WTC11 (cell line): ENCODE results near the gene GPA33. TPM values are rescaled to one million over a fixed set of nuclear protein-coding genes. Genes with fewer than 3 reads are reported as not detected.

ENCODE experiments used
- ATAC-seq: fragments of 200-7000 bp; cut with Tn5 transposase; 2 replicates; pipeline ENCODE4 v1.10.0; 2021; ENCODE audit warnings: mild to moderate bottlenecking, moderate library complexity
- CTCF ChIA-PET: fragments of 300-600 bp; sonication (Branson Sonifier 250); formaldehyde crosslinking; loops from one replicate; lab custom pipeline; 2021; ENCODE audit warnings: antibody characterized with exemption; lab: Charles Lee
- POLR2A ChIA-PET: fragments of 350-600 bp; sonication (Branson Sonifier 250); formaldehyde crosslinking; loops from one replicate; lab custom pipeline; 2021; ENCODE audit warnings: antibody characterized with exemption; lab: Charles Lee
- DNase-seq: peaks from one replicate; pipeline ENCODE4 v3.0.0; 2021; ENCODE audit warnings: low spot score
- H3K27ac Mint-ChIP-seq: 2 replicates; pipeline ENCODE4 v1.8.0; 2021; ENCODE audit warnings: mixed read lengths
- H3K27me3 Mint-ChIP-seq: 2 replicates; pipeline ENCODE4 v1.8.0; 2021; ENCODE audit warnings: low read depth, mild to moderate bottlenecking, moderate library complexity, mixed read lengths
- H3K36me3 Mint-ChIP-seq: 2 replicates; pipeline ENCODE4 v1.8.0; 2021; ENCODE audit warnings: mixed read lengths
- H3K4me1 Mint-ChIP-seq: 2 replicates; pipeline ENCODE4 v1.8.0; 2022; ENCODE audit warnings: mixed read lengths
- H3K4me3 Mint-ChIP-seq: 2 replicates; pipeline ENCODE4 v1.8.0; 2021; ENCODE audit warnings: mild to moderate bottlenecking, moderate library complexity, mixed read lengths
- H3K9me3 Mint-ChIP-seq: 2 replicates; pipeline ENCODE4 v1.8.0; 2021; ENCODE audit warnings: mixed read lengths
- ATF2 ChIP-seq: sonication (generic); formaldehyde crosslinking; IDR thresholded peaks from 2 replicates; pipeline ENCODE4 v1.8.1; 2022; ENCODE audit warnings: low read depth, missing genetic modification reagents, borderline replicate concordance
- ATF3 ChIP-seq: sonication (generic); formaldehyde crosslinking; conservative IDR thresholded peaks from 2 replicates; pipeline ENCODE4 v1.8.1; 2022; ENCODE audit warnings: mild to moderate bottlenecking, missing genetic modification reagents
- GTF2I ChIP-seq: fragments of 250-450 bp; sonication (Bioruptor Pico); conservative IDR thresholded peaks from 2 replicates; pipeline ENCODE4 v1.4.0; 2021; ENCODE audit warnings: mild to moderate bottlenecking
- HMGA2 ChIP-seq: fragments of 250-450 bp; sonication (Bioruptor Pico); IDR thresholded peaks from 2 replicates; pipeline ENCODE4 v1.4.0; 2021; ENCODE audit warnings: mild to moderate bottlenecking, moderate library complexity
- NR2C2 ChIP-seq: sonication (generic); formaldehyde crosslinking; IDR thresholded peaks from 2 replicates; pipeline ENCODE4 v1.8.0; 2022; ENCODE audit warnings: mild to moderate bottlenecking, missing genetic modification reagents
- RELA ChIP-seq: sonication (generic); formaldehyde crosslinking; IDR thresholded peaks from 2 replicates; pipeline ENCODE4 v1.8.1; 2022; ENCODE audit warnings: missing genetic modification reagents, mild to moderate bottlenecking, borderline replicate concordance
- RORB ChIP-seq: fragments of 250-450 bp; sonication (Bioruptor Pico); IDR thresholded peaks from 2 replicates; pipeline ENCODE4 v1.9.0; 2021; ENCODE audit warnings: mild to moderate bottlenecking
- TEAD4 ChIP-seq: sonication (generic); formaldehyde crosslinking; IDR thresholded peaks from 2 replicates; pipeline ENCODE4 v1.8.0; 2022; ENCODE audit warnings: mild to moderate bottlenecking, missing genetic modification reagents
- USF1 ChIP-seq: sonication (generic); formaldehyde crosslinking; IDR thresholded peaks from 2 replicates; pipeline ENCODE4 v1.8.0; 2022; ENCODE audit warnings: mild to moderate bottlenecking, missing genetic modification reagents
- ZBTB21 ChIP-seq: sonication (generic); formaldehyde crosslinking; IDR thresholded peaks from 2 replicates; pipeline ENCODE4 v1.8.1; 2023; ENCODE audit warnings: mild to moderate bottlenecking, missing genetic modification reagents, borderline replicate concordance
- ZNF396 ChIP-seq: fragments of 250-450 bp; sonication (Bioruptor Pico); IDR thresholded peaks from 2 replicates; pipeline ENCODE4 v1.8.0; 2021; ENCODE audit warnings: mild to moderate bottlenecking, moderate library complexity, borderline replicate concordance
- total RNA-seq: library from RNA; stranded (reverse); gene quantifications from 3 replicates; pipeline ENCODE4 v1.2.3, GENCODE V29; 2021
- TF ChIP-seq, protein P1 (sequence below): fragments of 200-600 bp; IDR thresholded peaks from 2 replicates; pipeline ENCODE4 v1.8.0; 2022; ENCODE audit warnings: antibody characterized with exemption
- TF ChIP-seq, protein P2 (sequence below): sonication (generic); formaldehyde crosslinking; IDR thresholded peaks from 2 replicates; pipeline ENCODE4 v1.8.0; 2023; ENCODE audit warnings: mild to moderate bottlenecking, missing genetic modification reagents
- TF ChIP-seq, protein P3 (sequence below): fragments of 250-450 bp; sonication (Bioruptor Pico); IDR thresholded peaks from 2 replicates; pipeline ENCODE4 v2.1.2; 2022; ENCODE audit warnings: mild to moderate bottlenecking, moderate library complexity
- TF ChIP-seq, protein P4 (sequence below): sonication (generic); formaldehyde crosslinking; IDR thresholded peaks from 2 replicates; pipeline ENCODE4 v1.8.0; 2023; ENCODE audit warnings: missing genetic modification reagents
- TF ChIP-seq, protein P5 (sequence below): fragments of 250-450 bp; sonication (Bioruptor Pico); IDR thresholded peaks from 2 replicates; pipeline ENCODE4 v1.9.0; 2021; ENCODE audit warnings: mild to moderate bottlenecking

GPA33 gene
- total RNA-seq, 1 experiment from 2014 or later = 0.63 TPM

DNA sequence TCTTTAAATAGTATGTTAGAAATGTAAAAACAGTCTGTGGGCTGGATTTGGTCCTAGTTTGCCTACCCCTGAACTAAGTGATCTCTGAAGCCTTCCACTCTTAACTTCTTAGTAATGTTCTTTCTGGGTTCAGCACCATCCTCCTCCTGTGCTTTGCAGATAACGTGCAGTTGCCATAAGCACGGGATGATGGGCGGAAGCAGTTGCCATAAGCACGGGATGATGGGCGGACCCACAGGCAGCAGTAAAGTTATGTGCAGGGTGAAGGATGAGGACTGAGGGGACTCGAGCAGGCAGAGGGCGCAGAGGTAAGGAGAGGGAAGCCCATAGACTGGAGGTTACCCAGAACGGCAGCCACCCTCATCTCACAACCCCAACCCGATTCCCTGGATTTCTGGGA lies 25.6 kb downstream of the GPA33 start:
- H3K36me3 Mint-ChIP-seq = no peaks in the 10 kb centered on the region
- no peaks in the 10 kb centered on the region for H3K9me3 Mint-ChIP-seq
- POLR2A ChIA-PET = no interaction called here
- ATAC-seq (no peak), DNase-seq (no peak)
- CTCF ChIA-PET = interaction anchor here (0.8 to 6.5 kb wide), 5 partner anchors 143 to 389 kb away, joined by 3 to 69 read pairs (median 3); partner anchors contain the start of gene POU2F1
- no peak overlapping the region for H3K4me3 Mint-ChIP-seq
- H3K27ac Mint-ChIP-seq = no peak overlapping the region
- TF ChIP-seq USF1 (CRISPR knock-in tag) (no peak), RELA (CRISPR knock-in tag) (no peak), ZNF396 (no peak), RORB (CRISPR knock-in tag) (no peak), GTF2I (CRISPR knock-in tag) (no peak), ATF3 (CRISPR knock-in tag) (no peak), TEAD4 (no peak), ZBTB21 (CRISPR knock-in tag) (no peak), NR2C2 (CRISPR knock-in tag) (no peak), ATF2 (no peak)
- TF ChIP-seq, protein P1, sequence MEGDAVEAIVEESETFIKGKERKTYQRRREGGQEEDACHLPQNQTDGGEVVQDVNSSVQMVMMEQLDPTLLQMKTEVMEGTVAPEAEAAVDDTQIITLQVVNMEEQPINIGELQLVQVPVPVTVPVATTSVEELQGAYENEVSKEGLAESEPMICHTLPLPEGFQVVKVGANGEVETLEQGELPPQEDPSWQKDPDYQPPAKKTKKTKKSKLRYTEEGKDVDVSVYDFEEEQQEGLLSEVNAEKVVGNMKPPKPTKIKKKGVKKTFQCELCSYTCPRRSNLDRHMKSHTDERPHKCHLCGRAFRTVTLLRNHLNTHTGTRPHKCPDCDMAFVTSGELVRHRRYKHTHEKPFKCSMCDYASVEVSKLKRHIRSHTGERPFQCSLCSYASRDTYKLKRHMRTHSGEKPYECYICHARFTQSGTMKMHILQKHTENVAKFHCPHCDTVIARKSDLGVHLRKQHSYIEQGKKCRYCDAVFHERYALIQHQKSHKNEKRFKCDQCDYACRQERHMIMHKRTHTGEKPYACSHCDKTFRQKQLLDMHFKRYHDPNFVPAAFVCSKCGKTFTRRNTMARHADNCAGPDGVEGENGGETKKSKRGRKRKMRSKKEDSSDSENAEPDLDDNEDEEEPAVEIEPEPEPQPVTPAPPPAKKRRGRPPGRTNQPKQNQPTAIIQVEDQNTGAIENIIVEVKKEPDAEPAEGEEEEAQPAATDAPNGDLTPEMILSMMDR = no peak
- TF ChIP-seq, protein P2, sequence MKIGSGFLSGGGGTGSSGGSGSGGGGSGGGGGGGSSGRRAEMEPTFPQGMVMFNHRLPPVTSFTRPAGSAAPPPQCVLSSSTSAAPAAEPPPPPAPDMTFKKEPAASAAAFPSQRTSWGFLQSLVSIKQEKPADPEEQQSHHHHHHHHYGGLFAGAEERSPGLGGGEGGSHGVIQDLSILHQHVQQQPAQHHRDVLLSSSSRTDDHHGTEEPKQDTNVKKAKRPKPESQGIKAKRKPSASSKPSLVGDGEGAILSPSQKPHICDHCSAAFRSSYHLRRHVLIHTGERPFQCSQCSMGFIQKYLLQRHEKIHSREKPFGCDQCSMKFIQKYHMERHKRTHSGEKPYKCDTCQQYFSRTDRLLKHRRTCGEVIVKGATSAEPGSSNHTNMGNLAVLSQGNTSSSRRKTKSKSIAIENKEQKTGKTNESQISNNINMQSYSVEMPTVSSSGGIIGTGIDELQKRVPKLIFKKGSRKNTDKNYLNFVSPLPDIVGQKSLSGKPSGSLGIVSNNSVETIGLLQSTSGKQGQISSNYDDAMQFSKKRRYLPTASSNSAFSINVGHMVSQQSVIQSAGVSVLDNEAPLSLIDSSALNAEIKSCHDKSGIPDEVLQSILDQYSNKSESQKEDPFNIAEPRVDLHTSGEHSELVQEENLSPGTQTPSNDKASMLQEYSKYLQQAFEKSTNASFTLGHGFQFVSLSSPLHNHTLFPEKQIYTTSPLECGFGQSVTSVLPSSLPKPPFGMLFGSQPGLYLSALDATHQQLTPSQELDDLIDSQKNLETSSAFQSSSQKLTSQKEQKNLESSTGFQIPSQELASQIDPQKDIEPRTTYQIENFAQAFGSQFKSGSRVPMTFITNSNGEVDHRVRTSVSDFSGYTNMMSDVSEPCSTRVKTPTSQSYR = no peak
- TF ChIP-seq, protein P3, sequence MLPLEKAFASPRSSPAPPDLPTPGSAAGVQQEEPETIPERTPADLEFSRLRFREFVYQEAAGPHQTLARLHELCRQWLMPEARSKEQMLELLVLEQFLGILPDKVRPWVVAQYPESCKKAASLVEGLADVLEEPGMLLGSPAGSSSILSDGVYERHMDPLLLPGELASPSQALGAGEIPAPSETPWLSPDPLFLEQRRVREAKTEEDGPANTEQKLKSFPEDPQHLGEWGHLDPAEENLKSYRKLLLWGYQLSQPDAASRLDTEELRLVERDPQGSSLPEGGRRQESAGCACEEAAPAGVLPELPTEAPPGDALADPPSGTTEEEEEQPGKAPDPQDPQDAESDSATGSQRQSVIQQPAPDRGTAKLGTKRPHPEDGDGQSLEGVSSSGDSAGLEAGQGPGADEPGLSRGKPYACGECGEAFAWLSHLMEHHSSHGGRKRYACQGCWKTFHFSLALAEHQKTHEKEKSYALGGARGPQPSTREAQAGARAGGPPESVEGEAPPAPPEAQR (CRISPR knock-in tag) = no peak
- TF ChIP-seq, protein P4, sequence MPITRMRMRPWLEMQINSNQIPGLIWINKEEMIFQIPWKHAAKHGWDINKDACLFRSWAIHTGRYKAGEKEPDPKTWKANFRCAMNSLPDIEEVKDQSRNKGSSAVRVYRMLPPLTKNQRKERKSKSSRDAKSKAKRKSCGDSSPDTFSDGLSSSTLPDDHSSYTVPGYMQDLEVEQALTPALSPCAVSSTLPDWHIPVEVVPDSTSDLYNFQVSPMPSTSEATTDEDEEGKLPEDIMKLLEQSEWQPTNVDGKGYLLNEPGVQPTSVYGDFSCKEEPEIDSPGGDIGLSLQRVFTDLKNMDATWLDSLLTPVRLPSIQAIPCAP (CRISPR knock-in tag) = no peak
- no peaks in the 10 kb centered on the region; the same call in 1 of the 2 replicates for H3K27me3 Mint-ChIP-seq
- peaks cover 15% of the 10 kb centered on the region for H3K4me1 Mint-ChIP-seq

GRCh38 chr1:167061073-167061464 lies 29.1 kb downstream of the GPA33 start:
- TF ChIP-seq HMGA2 (CRISPR knock-in tag) = no peak
- TF ChIP-seq, protein P3 (CRISPR knock-in tag) = no peak
- TF ChIP-seq, protein P5, sequence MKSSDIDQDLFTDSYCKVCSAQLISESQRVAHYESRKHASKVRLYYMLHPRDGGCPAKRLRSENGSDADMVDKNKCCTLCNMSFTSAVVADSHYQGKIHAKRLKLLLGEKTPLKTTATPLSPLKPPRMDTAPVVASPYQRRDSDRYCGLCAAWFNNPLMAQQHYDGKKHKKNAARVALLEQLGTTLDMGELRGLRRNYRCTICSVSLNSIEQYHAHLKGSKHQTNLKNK (CRISPR knock-in tag) = no peak
- ATAC-seq = no peak
- CTCF ChIA-PET = interaction anchor here (0.6 to 11.5 kb wide), 16 partner anchors 8 to 479 kb away, joined by 3 to 400 read pairs (median 4); partner anchors contain the start of genes POU2F1 and TADA1
- no peaks in the 10 kb centered on the region for H3K9me3 Mint-ChIP-seq
- no peaks in the 10 kb centered on the region for H3K36me3 Mint-ChIP-seq
- POLR2A ChIA-PET = no interaction called here
- no peak for DNase-seq
- no peak overlapping the region for H3K27ac Mint-ChIP-seq
- no peaks in the 10 kb centered on the region for H3K27me3 Mint-ChIP-seq
- H3K4me3 Mint-ChIP-seq = no peak overlapping the region
- H3K4me1 Mint-ChIP-seq = peaks cover 17% of the 10 kb centered on the region
